T-helper 22 cell (primary cell): ENCODE results near the gene ATP8B3.

Experiments
- DNase-seq: peaks from one replicate; pipeline ENCODE4 v3.0.0-alpha.2; 2020; ENCODE audit warnings: low read depth

Gene ATP8B3

GRCh38 chr19:1850809-1851653, 39.0 kb upstream of the ATP8B3 start:
- no peak for DNase-seq

GRCh38 chr19:1849886-1850398, 37.9 kb upstream of the ATP8B3 start:
- no peak for DNase-seq

GRCh38 chr19:1849132-1849474, 37.0 kb upstream of the ATP8B3 start:
- DNase-seq: no peak

- DNase-seq: peak; percentile 91
Measured at GRCh38 chr19:1848399-1849131, 36.5 kb upstream of the ATP8B3 start, which contains the start of gene REXO1. REXO1 (minus strand) TSS chr19:1848483; CDS start chr19:1848358, 125 bp downstream.

- DNase-seq: no peak
Measured at GRCh38 chr19:1847684-1848398, 35.8 kb upstream of the ATP8B3 start.

GRCh38 chr19:1847348-1847683, 35.2 kb upstream of the ATP8B3 start:
- DNase-seq: no peak

GRCh38 chr19:1846517-1847204, 34.6 kb upstream of the ATP8B3 start:
- DNase-seq: no peak

- no peak for DNase-seq
Measured at GRCh38 chr19:1845642-1846041, 33.6 kb upstream of the ATP8B3 start.

GRCh38 chr19:1845125-1845515, 33.0 kb upstream of the ATP8B3 start:
- no peak for DNase-seq

GRCh38 chr19:1844513-1845124, 32.5 kb upstream of the ATP8B3 start:
- no peak for DNase-seq

- no peak for DNase-seq
Measured at GRCh38 chr19:1843646-1844394, 31.7 kb upstream of the ATP8B3 start.

- DNase-seq: no peak
Measured at GRCh38 chr19:1843116-1843515, 31.0 kb upstream of the ATP8B3 start.

GRCh38 chr19:1841209-1841924, 29.3 kb upstream of the ATP8B3 start:
- no peak for DNase-seq

- DNase-seq: no peak
Measured at GRCh38 chr19:1840541-1841115, 28.6 kb upstream of the ATP8B3 start.

- no peak for DNase-seq
Measured at GRCh38 chr19:1839658-1840540, 27.8 kb upstream of the ATP8B3 start.

GRCh38 chr19:1837625-1838105, 25.6 kb upstream of the ATP8B3 start:
- no peak for DNase-seq

- no peak for DNase-seq
Measured at GRCh38 chr19:1837222-1837565, 25.1 kb upstream of the ATP8B3 start.

GRCh38 chr19:1836458-1837221, 24.6 kb upstream of the ATP8B3 start:
- DNase-seq: no peak
